Gastroesophageal sphincter (tissue), 3 donors: ENCODE data around the gene ARFGEF3.

Experiments used
- POLR2AphosphoS5 ChIP-seq: sonication (generic); formaldehyde crosslinking; IDR thresholded peaks from one replicate; pipeline ENCODE4 v1.6.1; 2017; ENCODE audit warnings: antibody characterized with exemption
- TF ChIP-seq, protein P1 (sequence below), 4 experiments: fragments of 200-600 bp in 2 of 4; fragments of 450-650 bp in 2 of 4; sonication (generic) in 1 of 4; IDR thresholded peaks; one replicate each; pipeline ENCODE4 v1.5.1; 2017 to 2019; ENCODE audit warnings: antibody characterized with exemption in 4 of 4, mild to moderate bottlenecking in 2 of 4, moderate library complexity in 2 of 4

GRCh38 chr6:138347864-138348263 is 186.1 kb downstream of the ARFGEF3 start:
- TF ChIP-seq, protein P1, sequence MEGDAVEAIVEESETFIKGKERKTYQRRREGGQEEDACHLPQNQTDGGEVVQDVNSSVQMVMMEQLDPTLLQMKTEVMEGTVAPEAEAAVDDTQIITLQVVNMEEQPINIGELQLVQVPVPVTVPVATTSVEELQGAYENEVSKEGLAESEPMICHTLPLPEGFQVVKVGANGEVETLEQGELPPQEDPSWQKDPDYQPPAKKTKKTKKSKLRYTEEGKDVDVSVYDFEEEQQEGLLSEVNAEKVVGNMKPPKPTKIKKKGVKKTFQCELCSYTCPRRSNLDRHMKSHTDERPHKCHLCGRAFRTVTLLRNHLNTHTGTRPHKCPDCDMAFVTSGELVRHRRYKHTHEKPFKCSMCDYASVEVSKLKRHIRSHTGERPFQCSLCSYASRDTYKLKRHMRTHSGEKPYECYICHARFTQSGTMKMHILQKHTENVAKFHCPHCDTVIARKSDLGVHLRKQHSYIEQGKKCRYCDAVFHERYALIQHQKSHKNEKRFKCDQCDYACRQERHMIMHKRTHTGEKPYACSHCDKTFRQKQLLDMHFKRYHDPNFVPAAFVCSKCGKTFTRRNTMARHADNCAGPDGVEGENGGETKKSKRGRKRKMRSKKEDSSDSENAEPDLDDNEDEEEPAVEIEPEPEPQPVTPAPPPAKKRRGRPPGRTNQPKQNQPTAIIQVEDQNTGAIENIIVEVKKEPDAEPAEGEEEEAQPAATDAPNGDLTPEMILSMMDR (IDR thresholded peaks at IDR 0.05) = no peak
- no peak for TF ChIP-seq POLR2AphosphoS5
